NCI-H2171 treated with DMSO at 0.1 percent for 48 hours (cell line): ENCODE results near the gene C14orf39.

Experiments
- DNase-seq: peaks from one replicate; lab custom pipeline; 2025; lab: John Stamatoyannopoulos, UW

The C14orf39 gene

GRCh38 chr14:60485598-60486251, at the start of gene C14orf39:
Gene C14orf39 (minus strand): TSS chr14:60486063. CDS start chr14:60485078, 985 bp downstream.
- DNase-seq, result no peak

GRCh38 chr14:60532442-60532841, 46.6 kb upstream of the C14orf39 start:
- no peak for DNase-seq

GRCh38 chr14:60515511-60516289, 29.8 kb upstream of the C14orf39 start:
- no peak for DNase-seq

- peak; percentile 73 for DNase-seq
Observed at GRCh38 chr14:60514741-60515491, 29.1 kb upstream of the C14orf39 start.

- peak; percentile 78 for DNase-seq
Observed at GRCh38 chr14:60514378-60514740, 28.5 kb upstream of the C14orf39 start.

GRCh38 chr14:60512973-60513571, 27.2 kb upstream of the C14orf39 start:
- no peak for DNase-seq

GRCh38 chr14:60512126-60512525, 26.3 kb upstream of the C14orf39 start:
- no peak for DNase-seq

- no peak for DNase-seq
Observed at GRCh38 chr14:60510951-60511599, 25.2 kb upstream of the C14orf39 start.

GRCh38 chr14:60510254-60510950, 24.5 kb upstream of the C14orf39 start:
- DNase-seq, result no peak

GRCh38 chr14:60509438-60510253, 23.8 kb upstream of the C14orf39 start:
- DNase-seq, result no peak

- DNase-seq, result peak; percentile 90
Observed at GRCh38 chr14:60508707-60509437, 23.0 kb upstream of the C14orf39 start, which contains the start of gene SIX6. Gene SIX6 (plus strand): TSS chr14:60509146. CDS start chr14:60509399, 253 bp downstream.

- DNase-seq, result no peak
Observed at GRCh38 chr14:60508363-60508706, 22.5 kb upstream of the C14orf39 start.

GRCh38 chr14:60506985-60507829, 21.3 kb upstream of the C14orf39 start:
- peak; percentile 81 for DNase-seq

GRCh38 chr14:60506462-60506984, 20.7 kb upstream of the C14orf39 start:
- DNase-seq, result no peak

- DNase-seq, result no peak
Observed at GRCh38 chr14:60506010-60506409, 20.1 kb upstream of the C14orf39 start.

- no peak for DNase-seq
Observed at GRCh38 chr14:60505448-60505847, 19.6 kb upstream of the C14orf39 start.

- no peak for DNase-seq
Observed at GRCh38 chr14:60502541-60502940, 16.7 kb upstream of the C14orf39 start.

GRCh38 chr14:60495946-60496345, 10.1 kb upstream of the C14orf39 start:
- no peak for DNase-seq
